A549 (cell line): ENCODE results near the gene TINAG.

ENCODE experiments used
- CEBPB ChIP-seq, 2 experiments: fragments of >200 bp in 1 of 2; sonication (Bioruptor Twin) in 1 of 2; formaldehyde crosslinking in 1 of 2; IDR thresholded peaks; 2 replicates each; pipeline ENCODE4 v1.6.1; 2012 to 2016
- CTCF ChIP-seq: fragments of >200 bp; sonication (Bioruptor Twin); formaldehyde crosslinking; IDR thresholded peaks from 3 replicates; pipeline ENCODE4 v1.5.1; 2016
- EP300 ChIP-seq, 2 experiments: fragments of >200 bp; sonication (Bioruptor Twin); formaldehyde crosslinking; IDR thresholded peaks; 2 replicates in 1 of 2; 3 replicates in 1 of 2; pipeline ENCODE4 v1.6.1; 2016 to 2017
- FOSB ChIP-seq: fragments of 250-450 bp; sonication (Bioruptor Pico); IDR thresholded peaks from 2 replicates; pipeline ENCODE4 v1.5.0; 2020; ENCODE audit warnings: mild to moderate bottlenecking, moderate library complexity
- HOXA7 ChIP-seq: fragments of 250-450 bp; sonication (Bioruptor Pico); IDR thresholded peaks from 2 replicates; pipeline ENCODE4 v1.5.0; 2020; ENCODE audit warnings: mild to moderate bottlenecking, moderate library complexity
- MAX ChIP-seq: IDR thresholded peaks from 2 replicates; pipeline ENCODE4 v1.6.1; 2012
- POLR2A ChIP-seq: IDR thresholded peaks from 2 replicates; pipeline ENCODE4 v1.6.1; 2012; ENCODE audit warnings: mild to moderate bottlenecking, low read length
- RAD21 ChIP-seq, 2 experiments: fragments of >200 bp in 1 of 2; sonication (Bioruptor Twin) in 1 of 2; formaldehyde crosslinking in 1 of 2; IDR thresholded peaks in 1 of 2; conservative IDR thresholded peaks in 1 of 2; 2 replicates in 1 of 2; 3 replicates in 1 of 2; pipeline ENCODE4 v1.6.1; 2012 to 2018; ENCODE audit warnings: inconsistent platforms in 1 of 2
- SMC3 ChIP-seq: fragments of >200 bp; sonication (Bioruptor Twin); formaldehyde crosslinking; IDR thresholded peaks from 3 replicates; pipeline ENCODE4 v1.6.1; 2018; ENCODE audit warnings: inconsistent platforms
- SREBF2 ChIP-seq: fragments of 450-650 bp; IDR thresholded peaks from 2 replicates; pipeline ENCODE4 v1.6.1; 2014; ENCODE audit warnings: mild to moderate bottlenecking, moderate library complexity

- TF ChIP-seq CTCF (no peak), SMC3 (no peak), EP300 (IDR thresholded peaks at IDR 0.05) (no peak), POLR2A (no peak), CEBPB (IDR thresholded peaks at IDR 0.05) (no peak), RAD21 (conservative IDR thresholded peaks at IDR 0.05 in 1 of 2, IDR thresholded peaks at IDR 0.05 in 1 of 2) (no peak), FOSB (CRISPR knock-in tag) (no peak), SREBF2 (no peak), MAX (no peak), HOXA7 (CRISPR knock-in tag) (no peak)
Observed at GRCh38 chr6:54286141-54286540, 22.1 kb upstream of the TINAG start.
